ENCODE measurements around the gene EPAS1. TPM values are rescaled to one million over a fixed set of nuclear protein-coding genes. Genes with fewer than 3 reads are reported as not detected.

EPAS1 gene
- polyA plus RNA-seq, 1 donor, result 43.4 TPM

DNA sequence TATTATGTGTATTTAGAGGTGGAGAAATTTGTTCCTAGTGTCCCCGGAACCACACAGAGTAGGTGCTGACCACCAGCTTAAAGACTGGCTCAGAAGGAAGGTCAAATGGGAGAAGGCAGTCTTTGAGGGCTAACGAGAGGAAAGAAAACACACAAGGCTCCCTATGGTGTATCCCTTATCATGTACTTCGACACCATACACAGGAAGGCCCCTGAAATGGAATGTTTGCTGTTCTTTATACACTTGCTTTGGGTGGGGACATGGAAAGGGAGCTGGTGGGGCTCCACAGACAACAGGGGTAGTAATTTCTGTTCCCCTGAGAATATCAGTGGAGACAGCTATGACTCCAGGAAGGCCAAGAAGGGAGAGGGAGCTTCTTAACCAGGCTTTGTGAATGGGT, 6.0 kb downstream of the EPAS1 start:
- DNase-seq, result no peak

DNA sequence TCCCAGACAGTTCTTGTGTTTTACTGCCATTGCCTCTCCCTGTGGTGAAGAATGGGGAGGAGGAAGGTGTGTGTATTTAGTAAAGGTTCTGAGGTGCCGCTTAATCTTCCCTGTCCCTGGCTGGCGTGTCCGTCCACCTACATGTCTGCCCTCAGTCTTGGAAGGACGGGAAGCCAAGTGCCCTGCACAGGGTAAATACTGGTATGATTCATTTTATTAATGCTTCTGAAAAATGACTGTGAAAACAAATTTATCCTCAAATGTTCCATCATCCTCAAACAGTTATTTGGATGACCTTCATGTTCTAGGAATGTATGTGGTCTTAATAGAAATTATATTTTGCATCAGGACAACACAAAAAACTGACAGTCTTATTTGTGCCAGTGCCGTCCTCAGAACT, 6.6 kb downstream of the EPAS1 start:
- DNase-seq, result no peak

DNA sequence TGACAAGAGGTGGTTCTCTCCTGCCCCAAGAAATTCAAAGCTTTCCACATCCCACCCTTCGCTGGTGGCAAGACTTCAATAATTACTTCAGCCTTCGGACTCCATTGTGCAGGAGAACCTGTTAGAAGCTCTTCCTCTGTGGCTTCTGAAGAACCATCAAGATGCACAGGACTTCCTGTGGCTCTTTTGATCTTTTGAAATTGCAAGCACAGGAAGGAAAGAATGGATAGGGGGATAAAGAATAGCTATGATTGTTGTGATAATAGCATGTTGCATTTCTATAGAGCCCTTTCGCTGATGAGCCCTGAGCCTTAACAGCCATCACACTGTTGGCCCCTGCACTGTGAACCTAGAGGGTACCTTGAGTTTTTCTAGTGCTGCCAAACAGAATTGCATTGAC, 7.4 kb downstream of the EPAS1 start:
- no peak for DNase-seq

DNA sequence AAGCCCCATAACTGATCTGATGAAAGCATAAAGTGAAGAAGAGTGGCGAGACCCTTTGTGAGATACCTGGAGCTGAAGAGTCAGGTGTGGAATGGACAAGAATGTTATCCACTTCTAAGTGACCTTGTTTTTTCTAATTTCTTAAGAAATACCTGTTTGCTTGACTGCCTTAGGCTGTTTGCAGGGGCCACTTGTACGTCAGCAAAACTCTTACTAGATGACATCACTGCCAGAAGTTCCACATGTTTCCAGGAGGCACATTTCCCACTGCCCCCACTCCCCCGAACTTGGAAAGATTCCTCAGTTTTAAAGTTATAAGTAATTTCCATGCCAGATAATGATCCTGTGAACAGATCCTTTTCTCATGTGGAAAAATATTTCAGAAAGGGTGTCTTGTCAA, 8.0 kb downstream of the EPAS1 start:
- DNase-seq, result no peak

DNA sequence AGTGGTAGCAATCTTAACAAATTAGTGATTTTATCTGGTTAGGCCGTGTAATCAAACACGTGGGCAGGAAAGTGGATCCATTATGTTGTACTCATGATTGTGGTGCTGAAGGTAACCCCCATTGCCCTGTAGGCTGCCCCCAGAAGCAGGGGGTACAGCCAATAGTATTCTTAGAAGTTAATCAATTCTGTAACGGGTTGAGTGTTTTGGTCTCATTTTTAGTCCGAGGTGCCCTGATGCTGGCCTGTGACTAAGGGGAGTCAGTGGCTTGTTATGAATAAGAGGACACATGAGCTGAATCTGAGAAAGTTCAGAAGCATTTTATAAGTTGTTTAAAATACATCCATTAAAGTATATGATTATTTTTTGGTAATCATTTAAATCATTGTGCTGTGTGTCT, 8.6 kb downstream of the EPAS1 start:
- no peak for DNase-seq

DNA sequence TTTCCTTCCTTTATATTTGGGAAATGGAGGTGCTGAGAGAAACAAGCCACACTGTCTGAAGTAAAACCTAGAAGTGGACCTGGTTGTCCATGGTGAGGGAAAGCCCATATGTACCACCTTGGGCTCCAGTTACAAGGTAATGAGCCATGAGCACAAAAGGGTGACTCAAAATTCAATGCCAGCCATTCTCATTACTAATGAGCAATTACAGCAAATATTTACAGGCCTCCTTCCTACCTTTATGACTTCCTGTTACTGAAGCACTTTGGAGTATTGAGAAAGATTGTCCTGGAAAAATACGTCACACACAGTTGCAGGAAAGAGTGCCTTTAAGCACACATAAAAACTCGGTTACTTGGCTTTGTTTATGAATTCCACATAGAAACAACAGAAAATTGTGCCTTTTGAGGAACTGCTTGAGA, 9.1 kb downstream of the EPAS1 start:
- DNase-seq, result no peak

DNA sequence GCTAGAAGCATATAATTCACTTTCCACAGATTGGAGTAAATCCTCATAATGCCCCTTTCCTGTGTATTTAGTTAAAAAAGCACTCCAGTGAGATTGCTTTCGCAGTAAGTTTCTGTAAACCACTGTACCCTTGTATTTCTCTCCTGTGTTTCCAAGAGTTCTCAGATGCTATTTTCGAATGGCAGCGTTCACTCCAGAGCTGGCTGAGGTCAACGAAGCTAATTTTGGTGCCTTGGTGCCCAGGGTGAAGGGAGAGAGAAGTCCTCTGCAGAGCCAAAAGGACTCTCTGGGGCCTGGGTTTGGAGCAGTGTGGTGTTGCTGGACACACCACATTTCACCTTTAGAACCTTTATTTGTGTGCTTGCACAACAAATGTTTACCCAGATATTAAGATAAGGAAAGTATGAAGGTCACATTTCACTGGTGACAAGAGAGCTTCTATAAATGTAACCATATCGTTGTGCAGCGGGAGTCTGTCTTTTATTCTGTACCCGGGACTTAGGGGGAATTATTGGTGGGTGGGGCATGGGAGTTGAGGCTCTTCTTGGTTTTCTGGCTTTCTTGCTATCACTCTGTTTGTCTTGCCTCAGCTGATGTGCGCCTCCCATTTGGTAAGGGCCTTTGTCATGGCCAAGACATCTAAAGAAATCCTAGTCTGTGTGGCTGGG, 9.9 kb downstream of the EPAS1 start:
- DNase-seq, result no peak

DNA sequence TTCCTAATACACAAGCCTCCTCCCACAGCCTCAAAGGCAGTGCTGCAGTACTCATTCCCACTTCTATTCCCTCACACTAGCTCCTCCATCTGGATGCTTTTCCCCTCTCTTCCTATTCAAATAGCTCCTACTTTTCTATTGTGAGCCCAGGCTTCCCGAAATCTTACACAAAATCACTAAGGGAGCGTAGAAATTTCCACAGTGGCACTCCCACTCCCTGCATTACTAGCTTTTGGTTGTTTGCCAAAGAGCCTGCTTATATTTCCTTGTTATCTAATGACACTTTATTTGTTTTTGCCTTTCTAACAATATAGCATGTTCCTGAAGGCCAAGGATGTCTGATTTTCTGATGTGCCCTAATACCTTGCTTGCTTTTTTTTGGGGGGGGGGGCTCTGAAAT, 10.9 kb downstream of the EPAS1 start:
- no peak for DNase-seq

DNA sequence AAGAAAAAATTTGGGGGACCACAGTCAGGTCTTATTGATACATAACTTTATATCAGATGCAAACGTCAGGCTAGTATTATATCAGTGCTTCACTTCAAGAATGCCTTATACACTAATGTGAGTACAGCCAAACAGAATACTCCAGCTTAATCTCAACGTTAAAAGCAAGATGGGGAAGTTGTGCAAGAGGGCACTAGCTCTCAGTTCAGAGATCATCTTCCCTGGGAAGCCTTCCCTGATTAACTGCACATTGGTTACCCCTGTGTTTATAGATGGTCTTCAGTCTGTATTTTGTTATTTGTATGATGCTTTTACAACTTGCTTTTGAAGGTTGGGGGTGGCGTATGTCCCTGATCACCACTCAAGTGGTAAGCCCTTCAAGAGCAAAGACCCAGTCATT, 11.4 kb downstream of the EPAS1 start:
- no peak for DNase-seq

DNA sequence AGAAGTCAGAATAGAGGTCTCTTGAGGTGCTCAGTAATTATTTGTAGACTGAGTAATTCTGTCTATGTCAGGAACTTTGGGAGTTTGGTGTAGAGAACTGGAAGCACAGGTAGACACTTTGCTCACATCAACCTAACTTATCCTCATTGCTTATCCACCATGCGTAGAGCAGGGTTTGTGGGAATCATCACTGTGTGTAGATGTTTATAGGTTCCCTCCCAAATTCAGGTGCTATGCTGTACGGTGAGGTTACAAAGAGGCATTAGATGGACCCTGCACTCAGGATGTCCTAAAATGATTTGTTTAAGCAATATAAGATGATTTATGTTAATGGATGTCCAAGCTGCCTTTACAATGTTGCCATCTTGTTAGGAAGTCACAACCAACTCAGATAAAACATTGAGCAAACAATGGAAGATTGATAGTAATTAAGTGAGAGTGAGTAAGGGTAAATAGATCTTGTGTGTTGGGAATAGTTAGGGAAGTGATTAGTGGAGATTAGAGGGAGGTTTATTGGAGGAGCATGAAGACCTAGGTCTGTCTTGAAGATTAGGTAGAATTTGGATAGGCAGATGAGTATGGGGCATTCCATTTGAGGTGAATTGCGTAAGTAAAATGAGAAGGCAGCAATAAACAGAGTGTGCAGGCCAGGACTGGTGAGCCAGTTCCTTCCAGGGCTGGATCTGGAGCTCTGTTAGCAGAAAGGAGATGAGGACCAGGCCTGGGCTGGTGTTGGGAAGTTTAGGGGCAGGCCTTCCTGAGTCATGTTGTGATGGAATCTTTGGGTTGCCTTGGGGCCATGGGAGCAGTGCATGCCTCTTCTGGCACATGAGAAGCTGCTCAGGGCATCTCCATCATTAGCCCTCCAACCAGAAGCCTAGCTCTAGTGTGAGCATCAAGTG, 12.1 kb downstream of the EPAS1 start:
- no peak for DNase-seq

DNA sequence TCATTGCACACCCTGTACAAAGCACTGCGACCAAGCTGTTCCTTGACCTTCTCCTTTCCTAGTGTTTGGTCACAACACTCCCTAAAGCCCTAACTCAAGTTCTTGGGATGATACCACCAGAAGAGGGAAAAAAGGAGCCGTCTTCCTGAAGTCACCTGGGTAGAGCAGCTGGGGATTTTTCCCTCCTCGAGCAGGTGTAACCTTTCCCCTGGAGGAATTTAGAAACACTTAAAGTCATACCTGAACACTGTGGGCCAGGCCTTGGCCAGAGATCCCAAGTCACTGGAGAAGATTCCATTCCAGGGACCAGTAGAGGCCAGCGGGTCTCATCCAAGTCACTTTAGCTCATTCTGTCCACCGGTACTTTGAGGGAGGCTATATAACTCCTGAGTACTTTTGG, 13.2 kb downstream of the EPAS1 start:
- DNase-seq, result no peak

DNA sequence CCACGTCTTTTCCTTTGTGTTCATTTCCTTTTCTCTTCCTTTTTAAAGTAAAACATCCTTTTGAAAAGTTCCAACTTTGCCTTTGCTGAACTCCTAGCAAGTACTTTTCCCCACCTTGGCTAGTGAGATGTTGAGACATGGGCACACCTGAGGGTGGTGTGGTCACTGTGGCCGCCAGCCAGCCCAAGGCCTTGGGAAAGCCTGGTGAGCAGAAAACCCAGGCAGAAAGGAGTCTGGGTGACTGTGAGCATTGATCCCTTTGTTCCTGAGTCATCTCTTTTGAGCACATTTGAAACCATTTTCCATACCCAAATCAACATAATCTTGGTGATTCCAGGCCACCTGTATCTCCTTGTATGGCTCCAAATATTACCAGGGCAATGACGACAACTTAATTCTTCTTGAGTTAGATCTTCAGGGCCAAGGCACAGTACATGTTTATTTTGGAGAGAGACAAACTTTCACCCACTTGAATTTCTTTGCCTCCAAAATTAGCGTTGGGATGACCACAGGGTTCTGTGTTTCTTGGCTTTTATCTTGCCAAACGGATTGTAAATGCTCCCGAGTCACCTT, 14.5 kb downstream of the EPAS1 start:
- no peak for DNase-seq

DNA sequence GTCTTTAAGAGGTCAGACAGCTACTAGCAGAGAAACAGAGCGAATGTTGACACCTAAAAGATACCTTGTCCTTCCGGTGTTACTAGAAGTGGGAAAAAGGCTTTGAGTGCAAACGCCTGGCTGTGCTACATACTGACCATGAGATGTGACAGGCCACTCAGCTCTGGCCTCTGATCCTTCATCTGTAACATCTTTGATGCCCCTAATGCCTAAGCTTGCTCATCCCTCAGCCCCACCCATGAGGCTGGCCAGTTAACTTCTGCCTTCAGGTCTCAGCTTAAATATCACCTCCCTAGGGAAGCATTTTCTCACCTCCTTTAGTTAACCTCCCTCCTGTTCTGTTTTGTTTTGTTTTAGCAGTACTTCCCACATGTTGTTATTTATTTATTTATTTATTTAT, 15.9 kb downstream of the EPAS1 start:
- no peak for DNase-seq

DNA sequence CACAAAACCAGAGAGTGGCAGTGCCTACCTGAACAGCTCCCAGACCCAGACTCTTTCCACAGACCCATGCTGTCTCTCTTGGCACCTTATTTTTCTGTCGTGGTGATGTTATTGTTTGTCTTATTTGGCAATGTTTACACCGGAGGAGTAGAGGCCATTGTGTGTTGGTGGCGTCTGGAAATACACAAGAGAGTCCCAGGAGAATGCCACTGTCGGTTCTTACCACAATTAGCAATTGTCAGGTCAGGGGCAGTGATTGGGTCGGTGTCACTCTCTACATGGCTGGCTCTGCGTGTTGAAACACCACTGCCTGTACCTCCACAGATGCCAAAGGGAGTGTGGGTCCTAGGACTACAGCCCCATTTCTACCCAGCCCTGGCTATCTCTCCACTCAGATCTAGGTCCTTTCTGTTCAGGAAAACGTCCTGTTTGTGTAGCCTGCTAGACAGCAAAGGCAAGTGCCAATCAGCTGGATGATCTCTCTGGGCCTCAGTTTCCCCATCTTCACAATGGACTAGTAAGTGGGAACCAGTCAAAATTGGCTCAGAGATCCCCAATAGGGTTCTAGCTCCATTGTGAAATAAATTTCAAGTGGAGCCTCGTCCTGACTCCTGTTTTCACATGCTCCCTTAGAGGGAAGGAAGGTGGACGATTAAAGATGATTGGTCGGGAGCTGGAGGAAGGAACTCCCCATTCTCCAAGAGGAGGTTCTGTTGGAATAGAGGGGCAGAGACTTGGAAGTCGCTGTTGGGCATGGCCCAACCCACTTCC, 17.0 kb downstream of the EPAS1 start:
- DNase-seq, result no peak

DNA sequence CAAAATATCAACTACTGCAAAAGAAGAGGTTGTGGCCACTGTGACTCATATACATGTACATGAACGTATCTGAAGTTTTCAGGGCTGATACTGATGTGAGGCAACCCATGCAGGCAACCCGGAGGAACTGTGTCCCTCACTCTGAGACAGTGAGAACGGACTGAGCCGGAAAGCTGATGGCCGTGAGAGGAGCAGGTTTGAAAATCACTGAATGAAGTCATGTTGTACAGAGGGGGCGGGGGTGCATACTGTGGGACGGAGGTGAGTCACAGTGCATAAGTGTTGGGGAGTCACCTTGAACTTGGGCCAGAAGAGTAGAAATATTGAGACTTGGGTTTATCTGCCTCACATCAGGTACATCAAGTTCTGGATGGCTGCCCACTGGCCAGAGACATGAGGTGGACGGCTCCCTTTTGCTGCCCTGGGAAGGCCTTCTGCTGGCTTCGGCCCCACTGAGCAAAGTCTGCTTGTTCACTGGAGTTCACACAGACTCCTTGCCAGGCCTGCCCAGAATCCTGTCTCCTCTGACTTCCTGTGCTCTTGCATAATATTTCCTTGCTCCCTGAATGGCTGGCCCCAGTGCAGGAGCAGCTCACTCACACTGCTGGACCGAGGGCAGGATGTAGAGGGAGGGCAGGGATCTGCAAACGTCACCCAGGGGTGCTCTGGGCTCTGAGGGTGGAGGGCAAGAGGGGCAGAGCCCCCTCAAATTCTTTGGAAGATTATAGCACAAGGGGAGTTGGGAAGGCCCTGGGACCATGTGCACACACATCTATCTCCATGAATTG, 18.1 kb downstream of the EPAS1 start:
- no peak for DNase-seq

DNA sequence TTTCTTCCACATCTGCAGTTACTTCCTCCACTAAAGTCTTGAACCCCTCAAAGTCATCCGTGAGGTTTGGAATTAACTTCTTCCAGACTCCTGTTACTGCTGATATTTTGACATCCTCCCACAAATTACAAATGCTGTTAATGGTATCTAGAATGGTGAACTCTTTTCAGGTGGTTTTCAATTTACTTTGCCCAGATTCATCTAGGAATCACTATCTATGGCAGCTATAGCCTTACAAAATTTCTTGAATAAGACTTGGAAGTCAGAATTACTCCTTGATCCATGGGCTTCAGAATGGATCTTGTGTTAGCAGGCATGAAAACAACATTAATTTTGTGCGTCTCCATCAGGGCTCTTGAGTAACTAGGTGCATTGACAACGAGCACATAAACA, 19.9 kb downstream of the EPAS1 start:
- no peak for DNase-seq

DNA sequence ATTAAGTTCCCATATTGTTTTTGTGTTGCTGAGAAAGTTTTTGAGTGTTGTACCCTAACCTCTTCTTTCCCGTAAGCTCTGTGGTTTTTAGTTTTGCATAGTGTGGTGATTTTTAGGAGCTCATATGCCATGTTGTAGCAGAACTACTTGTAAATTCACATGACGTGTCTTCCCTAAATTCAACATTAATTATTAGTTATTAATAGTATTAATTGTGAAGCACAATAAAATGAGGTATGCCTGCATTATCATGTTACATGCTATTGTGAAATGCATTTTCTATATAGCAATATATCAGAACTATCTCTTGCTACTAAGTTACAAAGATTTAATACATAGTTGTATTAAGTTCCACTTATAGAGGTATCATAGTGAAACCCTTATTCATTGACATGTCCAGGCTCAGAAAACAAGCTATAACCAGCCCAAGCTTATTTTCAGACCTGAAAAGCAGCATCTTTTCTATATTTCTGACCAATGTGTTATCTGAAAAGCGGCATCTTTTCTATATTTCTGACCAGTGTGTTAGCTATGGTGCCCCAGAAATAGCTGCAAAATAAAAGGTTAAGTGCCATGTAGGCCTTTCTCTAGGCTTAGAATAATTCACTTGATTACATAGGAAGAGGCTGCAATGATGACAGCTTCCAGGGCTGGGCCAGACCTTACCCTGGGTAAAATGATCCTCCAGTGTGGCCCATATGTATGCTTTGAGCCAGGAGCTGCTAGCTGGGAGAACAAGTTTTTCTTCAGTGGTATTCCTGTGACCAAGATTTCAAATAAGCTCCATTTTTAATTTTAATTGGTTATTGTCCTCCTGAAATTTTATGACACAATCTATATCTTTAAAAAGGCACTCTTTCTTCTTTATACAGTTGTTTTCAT, 21.6 kb downstream of the EPAS1 start:
- DNase-seq, result no peak

DNA sequence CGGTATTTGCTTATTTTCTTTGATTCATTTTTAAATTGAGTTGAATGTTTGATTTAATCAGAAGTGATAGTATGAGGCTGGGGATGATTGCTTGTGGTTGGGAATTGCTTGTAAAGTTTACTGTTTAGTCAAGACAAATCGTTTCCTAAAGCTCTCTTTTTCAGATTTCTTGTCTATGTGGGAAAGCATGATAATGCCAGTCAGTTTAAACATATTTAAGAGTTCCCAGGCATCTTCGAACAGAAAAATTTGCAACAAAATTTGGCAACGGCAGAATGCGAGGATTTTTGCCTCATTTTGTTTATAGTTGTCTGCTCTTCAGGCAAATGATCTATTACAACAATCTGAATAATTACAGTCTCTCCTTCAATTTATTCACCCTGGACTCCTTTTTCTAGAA, 22.5 kb downstream of the EPAS1 start:
- DNase-seq, result no peak

DNA sequence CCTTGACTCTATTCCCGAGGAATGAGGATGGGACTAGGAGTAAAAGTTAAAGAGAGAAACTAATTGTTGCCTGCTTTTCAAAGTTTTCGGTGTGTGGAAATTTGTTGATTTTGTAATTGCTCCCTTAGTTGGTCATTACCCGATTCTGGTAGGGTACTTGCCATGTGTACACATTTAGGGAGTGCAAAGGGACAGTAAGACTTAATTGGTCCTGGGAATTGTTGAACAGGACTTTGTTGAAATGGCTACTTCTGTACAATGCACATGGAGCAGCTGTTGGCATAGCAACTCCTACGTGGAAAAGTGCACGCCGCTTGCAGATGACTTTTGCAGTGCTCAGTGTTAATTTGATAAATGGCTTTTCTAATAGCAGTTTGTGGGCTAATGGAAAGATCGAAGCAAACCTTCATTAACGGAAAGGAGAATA, 22.9 kb downstream of the EPAS1 start:
- no peak for DNase-seq

DNA sequence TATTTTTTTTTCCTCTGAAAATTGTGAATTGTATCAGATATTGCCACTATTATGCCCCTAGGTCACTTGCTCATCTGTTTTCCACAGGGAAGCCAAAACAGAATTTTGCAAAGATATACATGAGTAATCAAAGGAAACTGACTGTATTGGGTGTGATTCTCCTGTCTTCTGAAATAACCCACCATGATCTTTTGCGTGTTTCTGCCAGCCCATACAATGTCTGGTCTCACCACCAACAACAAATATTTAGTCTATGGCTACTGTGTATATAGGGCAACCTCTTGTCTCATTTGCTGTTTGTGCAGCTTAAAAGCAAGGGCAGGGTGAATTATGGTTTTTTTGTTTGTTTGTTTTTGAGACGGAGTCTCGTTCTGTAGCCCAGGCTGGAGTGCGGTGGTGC, 26.5 kb downstream of the EPAS1 start:
- DNase-seq, result no peak

All from hindlimb muscle (tissue), 1 donor.